Stimulated activated naive CD8-positive, alpha-beta T cell treated with anti-CD3 and anti-CD28 coated beads, Interleukin-15, Interleukin-2, amounts not matched to agents 100 ng/mL and 50 ng/mL, for 24 hours (primary cell): Measurements from ENCODE around the gene MAMDC4.

ENCODE experiments used
- H3K27ac Mint-ChIP-seq: one replicate; pipeline ENCODE4 v1.8.0; 2021; ENCODE audit warnings: mild to moderate bottlenecking, mixed read lengths
- H3K27me3 Mint-ChIP-seq: one replicate; pipeline ENCODE4 v1.8.0; 2021; ENCODE audit warnings: mixed read lengths
- H3K36me3 Mint-ChIP-seq: one replicate; pipeline ENCODE4 v1.8.0; 2021; ENCODE audit warnings: low read depth, mixed read lengths
- H3K4me1 Mint-ChIP-seq: one replicate; pipeline ENCODE4 v1.8.0; 2021; ENCODE audit warnings: low read depth, mixed read lengths
- H3K4me3 Mint-ChIP-seq: one replicate; pipeline ENCODE4 v1.8.0; 2021; ENCODE audit warnings: mild to moderate bottlenecking, mixed read lengths
- H3K9me3 Mint-ChIP-seq: one replicate; pipeline ENCODE4 v1.8.0; 2021; ENCODE audit warnings: mixed read lengths

The MAMDC4 gene

GRCh38 chr9:136896027-136896426 lies 43.9 kb downstream of the MAMDC4 start:
- peaks cover 28% of the 10 kb centered on the region for H3K36me3 Mint-ChIP-seq
- no peaks in the 10 kb centered on the region for H3K9me3 Mint-ChIP-seq
- no peak overlapping the region for H3K4me3 Mint-ChIP-seq
- H3K27me3 Mint-ChIP-seq, result no peaks in the 10 kb centered on the region
- no peak overlapping the region for H3K27ac Mint-ChIP-seq
- peaks cover 21% of the 10 kb centered on the region for H3K4me1 Mint-ChIP-seq

- Mint-ChIP-seq H3K9me3 (no peaks in the 10 kb centered on the region), H3K27me3 (no peaks in the 10 kb centered on the region), H3K36me3 (peaks cover 42% of the 10 kb centered on the region), H3K4me1 (peaks cover 47% of the 10 kb centered on the region), H3K4me3 (no peak overlapping the region), H3K27ac (no peak overlapping the region)
Measured at GRCh38 chr9:136898483-136899100, 46.4 kb downstream of the MAMDC4 start.

GRCh38 chr9:136899196-136899595 lies 47.0 kb downstream of the MAMDC4 start:
- no peak overlapping the region for H3K4me3 Mint-ChIP-seq

GRCh38 chr9:136900556-136900955 lies 48.4 kb downstream of the MAMDC4 start:
- peak overlapping the region; percentile 81 for H3K27ac Mint-ChIP-seq
- peaks cover 40% of the 10 kb centered on the region for H3K36me3 Mint-ChIP-seq
- peak overlapping the region; percentile 44 for H3K4me3 Mint-ChIP-seq
- peaks cover 45% of the 10 kb centered on the region for H3K4me1 Mint-ChIP-seq
- no peaks in the 10 kb centered on the region for H3K9me3 Mint-ChIP-seq
- H3K27me3 Mint-ChIP-seq, result no peaks in the 10 kb centered on the region

More at GRCh38 chr9:136899196-136899595, 47.0 kb downstream of the MAMDC4 start:
- Mint-ChIP-seq H3K27ac (peak overlapping the region; percentile 38), H3K4me1 (peaks cover 44% of the 10 kb centered on the region), H3K27me3 (no peaks in the 10 kb centered on the region), H3K9me3 (no peaks in the 10 kb centered on the region), H3K36me3 (peaks cover 41% of the 10 kb centered on the region)

- peak overlapping the region; percentile 97 for H3K27ac Mint-ChIP-seq
- no peaks in the 10 kb centered on the region for H3K9me3 Mint-ChIP-seq
- peaks cover 44% of the 10 kb centered on the region for H3K36me3 Mint-ChIP-seq
- H3K4me1 Mint-ChIP-seq, result peaks cover 47% of the 10 kb centered on the region
- no peaks in the 10 kb centered on the region for H3K27me3 Mint-ChIP-seq
- peak overlapping the region; percentile 72 for H3K4me3 Mint-ChIP-seq
Measured at GRCh38 chr9:136900988-136901515, 48.9 kb downstream of the MAMDC4 start.

- Mint-ChIP-seq H3K27ac (peak overlapping the region; percentile 97), H3K9me3 (no peaks in the 10 kb centered on the region), H3K36me3 (peaks cover 50% of the 10 kb centered on the region), H3K4me3 (peak overlapping the region; percentile 72), H3K27me3 (no peaks in the 10 kb centered on the region), H3K4me1 (peaks cover 50% of the 10 kb centered on the region)
Measured at GRCh38 chr9:136901516-136902258, 49.5 kb downstream of the MAMDC4 start.

- Mint-ChIP-seq H3K27ac (peak overlapping the region; percentile 97), H3K27me3 (no peaks in the 10 kb centered on the region), H3K36me3 (peaks cover 56% of the 10 kb centered on the region), H3K4me1 (peaks cover 46% of the 10 kb centered on the region), H3K9me3 (no peaks in the 10 kb centered on the region), H3K4me3 (peak overlapping the region; percentile 72)
Measured at GRCh38 chr9:136902259-136902821, 50.2 kb downstream of the MAMDC4 start.

GRCh38 chr9:136903041-136903554 lies 51.0 kb downstream of the MAMDC4 start:
- Mint-ChIP-seq H3K27ac (peak overlapping the region; percentile 70), H3K36me3 (peaks cover 64% of the 10 kb centered on the region), H3K4me3 (no peak overlapping the region), H3K4me1 (peaks cover 46% of the 10 kb centered on the region), H3K27me3 (no peaks in the 10 kb centered on the region), H3K9me3 (no peaks in the 10 kb centered on the region)

- peaks cover 34% of the 10 kb centered on the region for H3K4me1 Mint-ChIP-seq
- no peaks in the 10 kb centered on the region for H3K9me3 Mint-ChIP-seq
- no peak overlapping the region for H3K4me3 Mint-ChIP-seq
- H3K27ac Mint-ChIP-seq, result peak overlapping the region; percentile 45
- H3K27me3 Mint-ChIP-seq, result no peaks in the 10 kb centered on the region
- H3K36me3 Mint-ChIP-seq, result peaks cover 53% of the 10 kb centered on the region
Measured at GRCh38 chr9:136906266-136906665, 54.1 kb downstream of the MAMDC4 start.

GRCh38 chr9:136907011-136907914 lies 55.1 kb downstream of the MAMDC4 start:
- Mint-ChIP-seq H3K27me3 (no peaks in the 10 kb centered on the region), H3K36me3 (peaks cover 51% of the 10 kb centered on the region), H3K4me3 (no peak overlapping the region), H3K9me3 (no peaks in the 10 kb centered on the region), H3K27ac (peak overlapping the region; percentile 45), H3K4me1 (peaks cover 24% of the 10 kb centered on the region)
